A549 (cell line): ENCODE measurements around the gene SLC9B1. TPM values are rescaled to one million over a fixed set of nuclear protein-coding genes. Genes with fewer than 3 reads are reported as not detected.
"Not testable (repeated sequence)": the region's sequence is repeated elsewhere in the genome, so short reads cannot be mapped to it uniquely, and the experiment has no call there.

Experiments
- ATAC-seq, 2 experiments: fragments of 200-7000 bp in 1 of 2; fragments of >200 bp in 1 of 2; cut with Nextera tagmentation in 1 of 2; cut with Tn5 transposase in 1 of 2; 3 replicates each; pipeline versions ENCODE4 v1.8.0 to v1.9.1; 2018 to 2020; ENCODE audit warnings: mild to moderate bottlenecking in 1 of 2, moderate library complexity in 1 of 2
- CTCF ChIA-PET: fragments of 300-600 bp; sonication (Branson Sonifier 250); formaldehyde crosslinking; extraction: SDS; loops from one replicate; lab custom pipeline; 2021; ENCODE audit warnings: antibody characterized with exemption, inconsistent platforms; lab: Yijun Ruan, JAX
- POLR2A ChIA-PET: fragments of 350-600 bp; formaldehyde crosslinking; extraction: SDS; loops from one replicate; lab custom pipeline; 2021; ENCODE audit warnings: antibody characterized with exemption, inconsistent platforms; lab: Yijun Ruan, JAX
- DNase-seq, 2 experiments: peaks; one replicate each; pipeline versions ENCODE4 v3.0.0 to v3.0.0-alpha.2; 2011 to 2016; ENCODE audit warnings: low read depth in 1 of 2, low spot score in 1 of 2
- FAIRE-seq: peaks from 2 replicates; lab custom pipeline; 2011; peaks lifted over from hg19 to GRCh38; lab: Jason Lieb, UNC
- H3K27ac ChIP-seq, 2 experiments: fragments of >200 bp; sonication (Bioruptor Twin); formaldehyde crosslinking; 3 replicates each; pipeline ENCODE4 v1.5.1; 2016 to 2017
- H3K4me1 ChIP-seq: fragments of >200 bp; sonication (Bioruptor Twin); formaldehyde crosslinking; 3 replicates; pipeline ENCODE4 v1.6.1; 2016
- H3K4me2 ChIP-seq: fragments of >200 bp; sonication (Bioruptor Twin); formaldehyde crosslinking; 3 replicates; pipeline ENCODE4 v1.6.1; 2016
- H3K4me3 ChIP-seq: fragments of >200 bp; sonication (Bioruptor Twin); formaldehyde crosslinking; 3 replicates; pipeline ENCODE4 v1.5.1; 2016
- H3K9me3 ChIP-seq: fragments of >200 bp; sonication (Bioruptor Twin); formaldehyde crosslinking; 3 replicates; pipeline ENCODE4 v1.6.1; 2016
- BHLHE40 ChIP-seq: IDR thresholded peaks from 2 replicates; pipeline ENCODE4 v1.6.1; 2012; ENCODE audit warnings: low read depth, low read length, inconsistent platforms
- CBX8 ChIP-seq: fragments of 200-600 bp; sonication (generic); IDR thresholded peaks from 2 replicates; pipeline ENCODE4 v1.6.1; 2016
- CHD4 ChIP-seq: fragments of 200-600 bp; sonication (generic); IDR thresholded peaks from 2 replicates; pipeline ENCODE4 v1.6.1; 2016; ENCODE audit warnings: antibody characterized with exemption, mild to moderate bottlenecking, borderline replicate concordance
- EP300 ChIP-seq, 2 experiments: fragments of >200 bp; sonication (Bioruptor Twin); formaldehyde crosslinking; IDR thresholded peaks; 2 replicates in 1 of 2; 3 replicates in 1 of 2; pipeline ENCODE4 v1.6.1; 2016 to 2017
- GATA3 ChIP-seq: IDR thresholded peaks from 2 replicates; pipeline ENCODE4 v1.6.1; 2012; ENCODE audit warnings: borderline replicate concordance
- HDAC2 ChIP-seq: fragments of 200-600 bp; sonication (generic); IDR thresholded peaks from 2 replicates; pipeline ENCODE4 v1.6.1; 2016
- HES2 ChIP-seq: fragments of >200 bp; sonication (Bioruptor Twin); formaldehyde crosslinking; IDR thresholded peaks from 2 replicates; pipeline ENCODE4 v1.6.1; 2016
- HMGXB4 ChIP-seq: fragments of 250-450 bp; sonication (Bioruptor Pico); IDR thresholded peaks from 2 replicates; pipeline ENCODE4 v1.5.0; 2021; ENCODE audit warnings: mild to moderate bottlenecking, moderate library complexity, borderline replicate concordance
- HOXA7 ChIP-seq: fragments of 250-450 bp; sonication (Bioruptor Pico); IDR thresholded peaks from 2 replicates; pipeline ENCODE4 v1.5.0; 2020; ENCODE audit warnings: mild to moderate bottlenecking, moderate library complexity
- HOXB13 ChIP-seq: fragments of 250-450 bp; sonication (Bioruptor Pico); IDR thresholded peaks from 2 replicates; pipeline ENCODE4 v1.5.0; 2020; ENCODE audit warnings: low read depth, mild to moderate bottlenecking, moderate library complexity
- MAX ChIP-seq: IDR thresholded peaks from 2 replicates; pipeline ENCODE4 v1.6.1; 2012
- MAZ ChIP-seq: fragments of 150-350 bp; IDR thresholded peaks from 2 replicates; pipeline ENCODE4 v1.6.1; 2014; ENCODE audit warnings: antibody characterized with exemption, low read depth, low read length, borderline replicate concordance
- MYC ChIP-seq: IDR thresholded peaks from 2 replicates; pipeline ENCODE4 v1.6.1; 2012; ENCODE audit warnings: mild to moderate bottlenecking, inconsistent platforms, low read length, improper control_type of control experiment, borderline replicate concordance
- PHF8 ChIP-seq: fragments of 200-600 bp; sonication (generic); IDR thresholded peaks from 2 replicates; pipeline ENCODE4 v1.6.1; 2016; ENCODE audit warnings: low read depth, mild to moderate bottlenecking, antibody characterized with exemption, moderate library complexity, borderline replicate concordance
- POLR2A ChIP-seq: IDR thresholded peaks from 2 replicates; pipeline ENCODE4 v1.6.1; 2012; ENCODE audit warnings: mild to moderate bottlenecking, low read length
- REST ChIP-seq: fragments of 200-600 bp; sonication (generic); IDR thresholded peaks from 2 replicates; pipeline ENCODE4 v1.6.1; 2016; ENCODE audit warnings: antibody characterized with exemption, mild to moderate bottlenecking, moderate library complexity
- RNF2 ChIP-seq: fragments of 200-600 bp; sonication (generic); IDR thresholded peaks from 2 replicates; pipeline ENCODE4 v1.6.1; 2016; ENCODE audit warnings: low read depth, mild to moderate bottlenecking, antibody characterized with exemption, moderate library complexity, borderline replicate concordance
- SMC3 ChIP-seq: fragments of >200 bp; sonication (Bioruptor Twin); formaldehyde crosslinking; IDR thresholded peaks from 3 replicates; pipeline ENCODE4 v1.6.1; 2018; ENCODE audit warnings: inconsistent platforms
- USF2 ChIP-seq: fragments of 450-650 bp; IDR thresholded peaks from 2 replicates; pipeline ENCODE4 v1.6.1; 2014; ENCODE audit warnings: antibody characterized with exemption
- whole genome bisulfite sequencing: methylation state at CpG from one replicate; pipeline ENCODE4 v1.1.6; 2017; ENCODE audit errors: missing lambda C conversion rate; 5-methylcytosine and 5-hydroxymethylcytosine counted together
- polyA plus RNA-seq, 4 experiments: library from polyadenylated mRNA; depleted of rRNA in 3 of 4; stranded (reverse); fragments of >200 nt; fragmentation: RNase III in 1 of 4; extraction: RNeasy Plus Mini Kit Qiagen cat#74134 plus additional on column Dnase treatment in 1 of 4; gene quantifications; 2 replicates in 3 of 4; 3 replicates in 1 of 4; pipeline ENCODE4 v1.2.3, GENCODE V29; 2011 to 2017

The SLC9B1 gene
- polyA plus RNA-seq, 2 of the 4 experiments (the other 2 are of a cell fraction), result 0.09 to 0.39 TPM

GRCh38 chr4:102959496-102959895 lies 60.0 kb downstream of the SLC9B1 start:
- Histone ChIP-seq H3K4me2 (no peak overlapping the region), H3K27ac (no peak overlapping the region), H3K9me3 (no peaks in the 10 kb centered on the region), H3K4me1 (no peaks in the 10 kb centered on the region), H3K4me3 (no peak overlapping the region)
- ChIA-PET CTCF (no interaction called here), POLR2A (no interaction called here)
- WGBS, result 84% methylated on average over 3 of the region's 3 CpGs
- DNase-seq (no peak), FAIRE-seq (no peak), ATAC-seq (no peak)
- TF ChIP-seq EP300 (IDR thresholded peaks at IDR 0.05) (no peak), BHLHE40 (no peak), MAZ (no peak), CHD4 (no peak), MAX (no peak), HMGXB4 (CRISPR knock-in tag) (no peak), HDAC2 (no peak), REST (no peak), HES2 (no peak), CBX8 (no peak), USF2 (no peak), HOXB13 (no peak), PHF8 (no peak), RNF2 (no peak)

GRCh38 chr4:102945066-102945465 lies 74.4 kb downstream of the SLC9B1 start:
- TF ChIP-seq EP300 (IDR thresholded peaks at IDR 0.05) (no peak), SMC3 (no peak), HDAC2 (no peak), GATA3 (no peak), POLR2A (no peak), MAZ (no peak), HOXA7 (CRISPR knock-in tag) (no peak), MYC (no peak)
- 4% methylated on average over 3 of the region's 3 CpGs for WGBS
- Histone ChIP-seq H3K4me3 (no peak overlapping the region), H3K4me1 (no peaks in the 10 kb centered on the region), H3K9me3 (no peaks in the 10 kb centered on the region), H3K4me2 (no peak overlapping the region), H3K27ac (no peak overlapping the region)
- POLR2A ChIA-PET, result no interaction called here
- DNase-seq (no peak), ATAC-seq (no peak), FAIRE-seq (no peak)
- CTCF ChIA-PET, result no interaction called here

GRCh38 chr4:102938063-102938462 lies 81.4 kb downstream of the SLC9B1 start:
- H3K4me2 ChIP-seq, H3K27ac ChIP-seq, POLR2A ChIA-PET, H3K4me3 ChIP-seq, H3K9me3 ChIP-seq, FAIRE-seq, H3K4me1 ChIP-seq, ATAC-seq, CTCF ChIA-PET, DNase-seq: not testable (repeated sequence)
- WGBS, result 65% methylated on average over 2 of the region's 2 CpGs
